Heart left ventricle (tissue), 16 donors: ENCODE data around the gene ATP5PD. TPM values are rescaled to one million over a fixed set of nuclear protein-coding genes. Genes with fewer than 3 reads are reported as not detected.
"Not testable (repeated sequence)": the region's sequence is repeated elsewhere in the genome, so short reads cannot be mapped to it uniquely, and the experiment has no call there.

Experiments
- ATAC-seq, 4 donors: fragments of 200-7000 bp; cut with Tn5 transposase; one replicate each; pipeline ENCODE4 v1.9.1; 2020 to 2022; ENCODE audit warnings: moderate library complexity in 4 of 4, mild to moderate bottlenecking in 3 of 4, moderate number of reproducible peaks in 1 of 4
- DNase-seq, 5 donors: peaks; one replicate each; pipeline ENCODE4 v3.0.0-alpha.2; 2020
- H3K27ac ChIP-seq, 12 donors: fragments of 200-600 bp; sonication (generic) in 4 of 12; one replicate each; pipeline versions ENCODE4 v1.5.0 to v1.8.0; 2016 to 2022; ENCODE audit warnings: mild to moderate bottlenecking in 2 of 12
- H3K27me3 ChIP-seq, 9 donors: fragments of 200-600 bp; sonication (generic) in 2 of 9; one replicate each; pipeline versions ENCODE4 v1.5.1 to v1.8.0; 2016 to 2022; ENCODE audit warnings: mild to moderate bottlenecking in 3 of 9
- H3K36me3 ChIP-seq, 9 donors: fragments of 200-600 bp; sonication (generic) in 2 of 9; one replicate each; pipeline versions ENCODE4 v1.5.0 to v1.8.0; 2018 to 2022; ENCODE audit warnings: mild to moderate bottlenecking in 2 of 9
- H3K4me1 ChIP-seq, 12 donors: fragments of 200-600 bp; sonication (generic) in 4 of 12; one replicate each; pipeline versions ENCODE4 v1.5.0 to v1.8.0; 2016 to 2022; ENCODE audit warnings: mild to moderate bottlenecking in 3 of 12
- H3K4me3 ChIP-seq, 12 donors: fragments of 200-600 bp; sonication (generic) in 4 of 12; one replicate each; pipeline versions ENCODE4 v1.5.0 to v1.8.0; 2017 to 2022; ENCODE audit warnings: mild to moderate bottlenecking in 9 of 12, moderate library complexity in 4 of 12
- H3K9me3 ChIP-seq, 12 donors: fragments of 200-600 bp; sonication (generic) in 4 of 12; one replicate each; pipeline versions ENCODE4 v1.5.0 to v1.8.0; 2016 to 2022; ENCODE audit warnings: mild to moderate bottlenecking in 1 of 12
- POLR2A ChIP-seq, 2 donors: fragments of 450-650 bp; IDR thresholded peaks; one replicate each; pipeline ENCODE4 v1.6.1; 2017; ENCODE audit warnings: antibody characterized with exemption in 2 of 2, mild to moderate bottlenecking in 2 of 2, moderate library complexity in 2 of 2
- WGBS, 4 donors: extraction: QIAGEN DNeasy Blood & Tissue Kit in 2 of 4; methylation state at CpG; one replicate each; pipeline versions ENCODE4 v1.1.5 to v1.1.7; 2013 to 2018; 5-methylcytosine and 5-hydroxymethylcytosine counted together
- intact Hi-C, 10 donors: fragments of 100-400 bp; cut with DNase I; formaldehyde crosslinking; loops; one replicate each; pipeline versions ENCODE4 v1.11.1 to v1.14.2; 2022
- polyA plus RNA-seq, 2 donors: library from polyadenylated mRNA; stranded (reverse); fragments of 200-250 nt; gene quantifications; one replicate each; pipeline ENCODE4 v1.2.3, GENCODE V29; 2013
- total RNA-seq, 9 donors: library from RNA; depleted of rRNA in 2 of 9; stranded (reverse); fragments of >200 nt in 2 of 9; fragmentation: NEBNext Ultra II Directional in 3 of 9; extraction: Animal tissue kit (Norgen Biotek cat#: 25700) in 3 of 9; gene quantifications; one replicate each; pipeline versions ENCODE4 v1.1.0 to v1.2.4, GENCODE V29; 2016 to 2023
- TF ChIP-seq, protein P1 (sequence below), 12 donors: fragments of 200-600 bp; sonication (generic) in 4 of 12; IDR thresholded peaks; one replicate each; pipeline versions ENCODE4 v1.5.0 to v1.8.0; 2018 to 2022; ENCODE audit warnings: antibody characterized with exemption in 12 of 12, mild to moderate bottlenecking in 5 of 12
- donor health status: ischemic (EF 13 %, LVEDD 7.1; RV severe dilation, severe dysfunction).
- donor health status: healthy with polysubstance abuse.
- donor health status: DM: no; HTN: yes; CAD: no.
- donor health status: DM: no; HTN: no; CAD: no.
- donor health status: ischemic (EF 25% LVEDD 6.9; RV normal size, moderate dysfunction).
- donor health status: ischemic (EF 25% LVEDD 5.7; RV mildly dilated, moderate dysfunction).
- donor health status: healthy.
- donor health status: DM: yes; HTN: yes; CAD: no.
- donor health status: ischemic (EF 35%, LVEDD 5.7; RV mildly dilated, moderate dysfunction).
- donor health status: nonischemic (EF 11% LVEDD 7.7; RV severe dilation, severe dysfunction).
- donor health status: DM: yes; HTN: yes; CAD: no.
- donor health status: PGD.
- donor health status: ischemic (EF 29% LVEDD 5.4; RV normal size, mild dysfunction).
- donor health status: nonischemic (EF 23%, LVEDD 6.1; RV moderate dilation, normal function).

The ATP5PD gene
- total and polyA plus RNA-seq, 11 donors = 597 to 2,623 (median 875) TPM

DNA sequence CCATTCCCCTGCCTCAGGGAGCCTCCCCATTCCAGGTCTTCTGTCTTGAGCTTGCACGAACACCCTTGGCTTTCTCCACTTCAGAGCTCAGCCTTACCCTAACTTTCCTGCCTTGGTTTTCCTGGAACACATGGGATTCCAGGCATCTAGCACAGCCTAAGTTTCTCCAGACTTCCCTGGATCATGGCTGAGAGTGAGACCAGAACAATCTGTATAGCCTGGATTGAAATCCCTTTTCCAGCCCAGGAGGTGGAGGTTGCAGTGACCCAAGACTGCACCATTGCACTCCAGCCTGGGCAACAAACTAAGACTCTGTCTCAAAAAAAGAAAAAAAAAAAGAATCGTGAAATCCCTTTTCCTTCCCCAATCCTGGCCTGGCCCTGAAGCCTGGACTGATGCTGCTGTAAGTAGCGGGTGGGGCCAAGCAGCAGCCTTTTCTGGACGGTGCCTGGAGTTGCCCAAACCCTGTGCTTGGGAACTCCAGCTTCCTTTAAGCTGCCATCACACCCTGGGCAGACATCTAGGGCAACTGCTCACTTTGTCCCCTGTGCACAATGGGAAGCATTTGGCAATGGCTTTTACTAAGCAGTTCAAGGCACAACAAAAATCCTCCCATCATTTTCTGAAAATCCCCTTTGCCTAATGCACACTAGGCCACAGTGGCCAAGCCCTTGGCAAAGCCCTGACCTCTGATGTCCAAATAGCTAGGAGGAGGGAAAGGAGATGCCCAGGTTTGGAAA is 29.0 kb upstream of the ATP5PD start:
- TF ChIP-seq, protein P1, sequence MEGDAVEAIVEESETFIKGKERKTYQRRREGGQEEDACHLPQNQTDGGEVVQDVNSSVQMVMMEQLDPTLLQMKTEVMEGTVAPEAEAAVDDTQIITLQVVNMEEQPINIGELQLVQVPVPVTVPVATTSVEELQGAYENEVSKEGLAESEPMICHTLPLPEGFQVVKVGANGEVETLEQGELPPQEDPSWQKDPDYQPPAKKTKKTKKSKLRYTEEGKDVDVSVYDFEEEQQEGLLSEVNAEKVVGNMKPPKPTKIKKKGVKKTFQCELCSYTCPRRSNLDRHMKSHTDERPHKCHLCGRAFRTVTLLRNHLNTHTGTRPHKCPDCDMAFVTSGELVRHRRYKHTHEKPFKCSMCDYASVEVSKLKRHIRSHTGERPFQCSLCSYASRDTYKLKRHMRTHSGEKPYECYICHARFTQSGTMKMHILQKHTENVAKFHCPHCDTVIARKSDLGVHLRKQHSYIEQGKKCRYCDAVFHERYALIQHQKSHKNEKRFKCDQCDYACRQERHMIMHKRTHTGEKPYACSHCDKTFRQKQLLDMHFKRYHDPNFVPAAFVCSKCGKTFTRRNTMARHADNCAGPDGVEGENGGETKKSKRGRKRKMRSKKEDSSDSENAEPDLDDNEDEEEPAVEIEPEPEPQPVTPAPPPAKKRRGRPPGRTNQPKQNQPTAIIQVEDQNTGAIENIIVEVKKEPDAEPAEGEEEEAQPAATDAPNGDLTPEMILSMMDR (IDR thresholded peaks at IDR 0.05) = no peak
- no peak for TF ChIP-seq POLR2A (IDR thresholded peaks at IDR 0.05)
- Histone ChIP-seq H3K36me3 (no peaks in the 10 kb centered on the region), H3K9me3 (no peaks in the 10 kb centered on the region), H3K27ac (peak overlapping the region in 3 of 12 donors; percentile 10 to 89 (median 85)), H3K27me3 (no peaks in the 10 kb centered on the region), H3K4me1 (peaks cover 0 to 44% (median 29%) of the 10 kb centered on the region in 12 donors), H3K4me3 (no peak overlapping the region)
- DNase-seq = no peak
- no peak for ATAC-seq
- 57 to 73% (median 68%) methylated on average over 4 of the region's 4 CpGs for WGBS, 4 donors
- intact Hi-C loops = loop anchor here in 1 of 10 donors (5.0 kb wide), 1 partner anchor 37 kb away; no protein-coding TSS in a partner anchor

DNA sequence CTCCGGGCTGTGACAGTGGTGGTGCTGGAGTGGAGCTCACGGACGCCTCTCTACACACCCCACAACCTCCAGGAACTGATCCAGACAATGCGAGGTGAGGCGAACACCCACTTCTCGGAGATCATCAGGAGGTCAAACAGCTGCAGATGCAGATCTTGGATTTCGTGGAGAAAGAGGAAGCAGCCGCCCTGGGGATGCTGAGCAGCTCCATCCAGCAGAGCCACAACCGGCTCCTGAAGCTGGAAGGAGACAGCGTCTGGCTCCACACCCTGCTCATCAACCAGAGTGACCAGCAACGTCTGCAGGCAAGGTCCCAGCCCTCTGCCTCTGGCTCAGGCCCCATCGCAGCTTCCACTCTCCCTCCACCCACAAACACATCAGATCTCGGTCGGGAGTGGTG is 27.8 kb upstream of the ATP5PD start:
- Histone ChIP-seq H3K27me3 (no peaks in the 10 kb centered on the region), H3K4me1 (peaks cover 0 to 43% (median 28%) of the 10 kb centered on the region in 12 donors), H3K27ac (peak overlapping the region in 1 of 12 donors; percentile 76), H3K36me3 (no peaks in the 10 kb centered on the region), H3K4me3 (no peak overlapping the region), H3K9me3 (no peaks in the 10 kb centered on the region)
- no peak for TF ChIP-seq POLR2A (IDR thresholded peaks at IDR 0.05)
- TF ChIP-seq, protein P1 (IDR thresholded peaks at IDR 0.05) = no peak
- intact Hi-C loops = loop anchor here in 2 of 10 donors (5.0 kb wide), 1 partner anchor 33 kb away; the partner anchor contains the start of gene ARMC7 (in 2 of the 2)
- ATAC-seq = no peak
- no peak for DNase-seq
- 67 to 88% (median 83%) methylated on average over 12 to 14 of the region's 14 CpGs for WGBS, 4 donors

DNA sequence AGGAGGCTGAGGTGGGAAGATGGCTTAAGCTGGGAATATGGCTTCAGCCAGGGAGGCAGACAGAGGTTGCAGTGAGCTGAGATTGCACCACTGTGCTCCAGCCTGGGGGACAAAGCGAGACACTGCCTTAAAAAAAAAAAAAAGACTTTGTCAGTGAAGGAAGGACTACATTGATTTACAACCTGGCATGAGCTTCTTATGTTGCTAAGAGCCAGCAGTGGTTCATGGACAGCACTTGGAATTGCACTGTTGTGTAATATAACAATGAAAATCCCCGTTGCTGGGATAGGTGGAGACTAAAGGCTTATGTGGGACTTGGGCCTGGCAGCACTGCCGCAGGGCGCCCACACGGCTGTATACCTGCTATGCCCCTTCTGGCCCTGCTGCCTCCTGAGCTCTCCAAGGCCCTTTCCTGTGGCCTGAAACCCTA is 26.9 kb upstream of the ATP5PD start:
- H3K9me3 ChIP-seq = no peaks in the 10 kb centered on the region
- no peaks in the 10 kb centered on the region for H3K27me3 ChIP-seq
- intact Hi-C loops = loop anchor here in 2 of 10 donors (5.0 kb wide), 1 partner anchor 34 kb away; the partner anchor contains the start of gene ARMC7 (in 2 of the 2)
- H3K36me3 ChIP-seq = no peaks in the 10 kb centered on the region
- DNase-seq (no peak), ATAC-seq (no peak)
- WGBS, 4 donors = 82 to 86% (median 83%) methylated on average over 4 to 5 of the region's 5 CpGs
- no peak for TF ChIP-seq POLR2A (IDR thresholded peaks at IDR 0.05)
- TF ChIP-seq, protein P1 (IDR thresholded peaks at IDR 0.05) = no peak
- peaks cover 0 to 35% (median 25%) of the 10 kb centered on the region in 12 donors for H3K4me1 ChIP-seq
- no peak overlapping the region for H3K4me3 ChIP-seq
- H3K27ac ChIP-seq = peak overlapping the region in 3 of 12 donors; percentile 29 to 76 (median 38)

DNA sequence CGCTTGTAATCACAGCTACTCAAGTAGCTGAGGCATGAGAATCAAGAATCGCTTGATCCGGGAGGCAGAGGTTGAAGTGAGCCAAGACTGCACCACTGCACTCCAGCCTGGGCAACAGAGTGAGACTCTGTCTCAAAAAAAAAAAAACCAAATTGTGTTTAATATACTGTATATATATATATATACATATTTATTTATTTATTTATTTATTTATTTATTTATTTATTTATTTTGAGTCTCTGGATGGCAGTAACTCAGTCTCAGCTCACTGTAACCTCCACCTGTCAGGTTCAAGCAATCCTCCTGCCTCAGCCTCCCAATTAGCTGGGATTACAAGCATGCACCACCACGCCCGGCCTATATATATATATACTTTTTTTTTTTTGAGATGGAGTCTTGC is 26.1 kb upstream of the ATP5PD start:
- not testable (repeated sequence) for H3K36me3 ChIP-seq, H3K4me3 ChIP-seq, H3K9me3 ChIP-seq, ATAC-seq, DNase-seq, H3K27me3 ChIP-seq
- intact Hi-C loops = loop anchor here in 2 of 10 donors (5.0 kb wide), 1 partner anchor 34 kb away; the partner anchor contains the start of gene ARMC7 (in 2 of the 2)
- Histone ChIP-seq H3K27ac (peak overlapping the region in 6 of 12 donors; percentile 19 to 81 (median 53)), H3K4me1 (peaks cover 0 to 27% (median 18%) of the 10 kb centered on the region in 12 donors)
- 96 to 98% (median 97%) methylated on average over 5 of the region's 5 CpGs for WGBS, 4 donors

DNA sequence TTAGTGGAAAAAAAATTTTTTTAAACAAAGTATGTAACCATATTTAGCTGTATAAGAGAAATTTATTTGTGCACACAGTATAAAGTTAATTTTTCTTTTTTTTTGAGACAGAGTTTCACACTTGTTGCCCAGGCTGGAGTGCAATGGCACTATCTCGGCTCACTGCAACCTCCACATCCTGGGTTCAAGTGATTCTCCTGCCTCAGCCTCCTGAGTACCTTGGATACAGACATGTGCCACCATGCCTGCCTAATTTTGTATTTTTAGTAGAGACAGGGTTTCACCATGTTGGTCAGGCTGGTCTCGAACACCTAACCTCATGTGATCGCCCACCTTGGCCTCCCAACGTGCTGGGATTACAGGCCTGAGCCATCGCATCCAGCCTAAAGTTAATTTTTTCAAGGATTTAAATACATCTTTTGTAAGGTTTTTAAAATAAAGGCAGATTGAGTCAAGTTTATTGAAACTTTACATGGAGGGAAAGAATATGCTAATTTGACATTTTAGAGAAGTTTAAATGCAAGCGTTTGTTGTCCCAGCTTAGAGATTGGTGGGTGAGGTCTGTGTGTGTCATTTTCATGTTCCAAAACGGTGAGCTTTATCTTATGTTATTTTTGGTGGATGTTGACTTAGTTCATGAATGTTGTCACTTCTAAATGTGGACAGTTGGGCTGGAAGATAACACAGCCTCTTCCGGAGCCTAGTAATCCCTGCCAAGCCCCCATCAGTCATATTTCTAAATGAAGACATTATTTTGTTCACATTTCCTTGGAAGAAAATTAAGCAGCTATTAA is 24.9 kb upstream of the ATP5PD start:
- H3K4me1 ChIP-seq = peaks cover 0 to 17% (median 6%) of the 10 kb centered on the region in 12 donors
- H3K9me3 ChIP-seq, DNase-seq, H3K27me3 ChIP-seq, H3K36me3 ChIP-seq, H3K4me3 ChIP-seq: not testable (repeated sequence)
- intact Hi-C loops = loop anchor here in 2 of 10 donors (5.0 kb wide), 1 partner anchor 36 kb away; the partner anchor contains the start of gene ARMC7 (in 2 of the 2)
- 59 to 69% (median 67%) methylated on average over 8 of the region's 8 CpGs for WGBS, 4 donors
- peak; percentile 69 to 82 (median 72) for ATAC-seq
- peak overlapping the region in 8 of 12 donors; percentile 19 to 81 (median 63) for H3K27ac ChIP-seq
